ENCODE data around the gene SYNPO2. TPM values are rescaled to one million over a fixed set of nuclear protein-coding genes. Genes with fewer than 3 reads are reported as not detected.

The SYNPO2 gene
- polyA plus RNA-seq, 3 donors from 2014 or later: 0.08 to 0.13 TPM; not detected in 1

GRCh38 chr4:118953276-118953675, 64.6 kb downstream of the SYNPO2 start:
- Mint-ChIP-seq H3K9me3 (no peaks in the 10 kb centered on the region), H3K27me3 (ENCODE audit: low read depth in 3 of 3) (peaks cover 0 to 2% (median 2%) of the 10 kb centered on the region in 3 donors), H3K27ac (no peak overlapping the region), H3K4me1 (no peaks in the 10 kb centered on the region), H3K36me3 (no peaks in the 10 kb centered on the region), H3K4me3 (no peak overlapping the region)
- DNase-seq: no peak

GRCh38 chr4:118954246-118954645, 65.6 kb downstream of the SYNPO2 start:
- no peaks in the 10 kb centered on the region for H3K36me3 Mint-ChIP-seq
- DNase-seq: no peak
- H3K4me1 Mint-ChIP-seq: no peaks in the 10 kb centered on the region
- H3K27me3 Mint-ChIP-seq (ENCODE audit: low read depth in 3 of 3): peaks cover 0 to 2% (median 2%) of the 10 kb centered on the region in 3 donors
- H3K9me3 Mint-ChIP-seq: no peaks in the 10 kb centered on the region
- H3K27ac Mint-ChIP-seq: no peak overlapping the region
- H3K4me3 Mint-ChIP-seq: no peak overlapping the region

- H3K27me3 Mint-ChIP-seq (ENCODE audit: low read depth in 3 of 3): peaks cover 0 to 2% (median 2%) of the 10 kb centered on the region in 3 donors
- no peak for DNase-seq
- H3K4me1 Mint-ChIP-seq: no peaks in the 10 kb centered on the region
- no peaks in the 10 kb centered on the region for H3K9me3 Mint-ChIP-seq
- H3K4me3 Mint-ChIP-seq: no peak overlapping the region
- no peak overlapping the region for H3K27ac Mint-ChIP-seq
- no peaks in the 10 kb centered on the region for H3K36me3 Mint-ChIP-seq
Measured at GRCh38 chr4:118955515-118955914, 66.9 kb downstream of the SYNPO2 start.

- Mint-ChIP-seq H3K4me1 (no peaks in the 10 kb centered on the region), H3K27ac (no peak overlapping the region)
Measured at GRCh38 chr4:118957722-118958445, 69.2 kb downstream of the SYNPO2 start.

GRCh38 chr4:118962540-118962939, 73.9 kb downstream of the SYNPO2 start:
- no peak for DNase-seq
- Mint-ChIP-seq H3K4me1 (no peaks in the 10 kb centered on the region), H3K9me3 (no peaks in the 10 kb centered on the region), H3K27me3 (ENCODE audit: low read depth in 3 of 3) (no peaks in the 10 kb centered on the region), H3K36me3 (no peaks in the 10 kb centered on the region), H3K4me3 (no peak overlapping the region), H3K27ac (no peak overlapping the region)

More at GRCh38 chr4:118957722-118958445, 69.2 kb downstream of the SYNPO2 start:
- DNase-seq: no peak
- Mint-ChIP-seq H3K27me3 (ENCODE audit: low read depth in 3 of 3) (peaks cover 0 to 2% (median 2%) of the 10 kb centered on the region in 3 donors), H3K9me3 (no peaks in the 10 kb centered on the region), H3K4me3 (no peak overlapping the region), H3K36me3 (no peaks in the 10 kb centered on the region)

- no peak for DNase-seq
- H3K27ac Mint-ChIP-seq: no peak overlapping the region
- peaks cover 6 to 8% of the 10 kb centered on the region in 2 donors for H3K4me1 Mint-ChIP-seq
- no peak overlapping the region for H3K4me3 Mint-ChIP-seq
- H3K36me3 Mint-ChIP-seq: no peaks in the 10 kb centered on the region
- H3K27me3 Mint-ChIP-seq (ENCODE audit: low read depth in 3 of 3): no peaks in the 10 kb centered on the region
- H3K9me3 Mint-ChIP-seq: no peaks in the 10 kb centered on the region
Measured at GRCh38 chr4:118964891-118965411, 76.3 kb downstream of the SYNPO2 start.

- no peaks in the 10 kb centered on the region for H3K36me3 Mint-ChIP-seq
- H3K9me3 Mint-ChIP-seq: no peaks in the 10 kb centered on the region
- H3K4me1 Mint-ChIP-seq: peaks cover 6 to 8% of the 10 kb centered on the region in 2 donors
- no peak overlapping the region for H3K4me3 Mint-ChIP-seq
- H3K27me3 Mint-ChIP-seq (ENCODE audit: low read depth in 3 of 3): no peaks in the 10 kb centered on the region
- DNase-seq: no peak
- no peak overlapping the region for H3K27ac Mint-ChIP-seq
Measured at GRCh38 chr4:118967393-118967792, 78.7 kb downstream of the SYNPO2 start.

- Mint-ChIP-seq H3K4me3 (no peak overlapping the region), H3K36me3 (no peaks in the 10 kb centered on the region), H3K27me3 (ENCODE audit: low read depth in 3 of 3) (no peaks in the 10 kb centered on the region), H3K9me3 (no peaks in the 10 kb centered on the region), H3K27ac (peak overlapping the region in 4 of 6 donors; percentile 17 to 46 (median 36)), H3K4me1 (peaks cover 6 to 8% of the 10 kb centered on the region in 2 donors)
- peak; percentile 2 to 5 (median 3) for DNase-seq
Measured at GRCh38 chr4:118968005-118968404, 79.4 kb downstream of the SYNPO2 start.

- no peak overlapping the region for H3K4me3 Mint-ChIP-seq
- peaks cover 6 to 8% of the 10 kb centered on the region in 2 donors for H3K4me1 Mint-ChIP-seq
- no peaks in the 10 kb centered on the region for H3K9me3 Mint-ChIP-seq
- no peaks in the 10 kb centered on the region for H3K27me3 Mint-ChIP-seq (ENCODE audit: low read depth in 3 of 3)
- no peaks in the 10 kb centered on the region for H3K36me3 Mint-ChIP-seq
- no peak overlapping the region for H3K27ac Mint-ChIP-seq
- no peak for DNase-seq
Measured at GRCh38 chr4:118968813-118969212, 80.2 kb downstream of the SYNPO2 start.

GRCh38 chr4:118969359-118969758, 80.7 kb downstream of the SYNPO2 start:
- no peaks in the 10 kb centered on the region for H3K9me3 Mint-ChIP-seq
- H3K4me1 Mint-ChIP-seq: peaks cover 6 to 8% of the 10 kb centered on the region in 2 donors
- H3K4me3 Mint-ChIP-seq: no peak overlapping the region
- DNase-seq: no peak
- no peaks in the 10 kb centered on the region for H3K36me3 Mint-ChIP-seq
- no peaks in the 10 kb centered on the region for H3K27me3 Mint-ChIP-seq (ENCODE audit: low read depth in 3 of 3)
- H3K27ac Mint-ChIP-seq: no peak overlapping the region

GRCh38 chr4:118972167-118972566, 83.5 kb downstream of the SYNPO2 start:
- Mint-ChIP-seq H3K27ac (no peak overlapping the region), H3K27me3 (ENCODE audit: low read depth in 3 of 3) (peaks cover 0 to 1% (median 0%) of the 10 kb centered on the region in 3 donors), H3K4me1 (peaks cover 6 to 8% of the 10 kb centered on the region in 2 donors), H3K36me3 (no peaks in the 10 kb centered on the region), H3K9me3 (no peaks in the 10 kb centered on the region), H3K4me3 (no peak overlapping the region)
- no peak for DNase-seq

GRCh38 chr4:118973295-118973694, 84.6 kb downstream of the SYNPO2 start:
- H3K27ac Mint-ChIP-seq: no peak overlapping the region
- DNase-seq: no peak
- peaks cover 0 to 1% (median 0%) of the 10 kb centered on the region in 3 donors for H3K27me3 Mint-ChIP-seq (ENCODE audit: low read depth in 3 of 3)
- H3K4me1 Mint-ChIP-seq: peaks cover under 1 to 2% of the 10 kb centered on the region in 2 donors
- H3K9me3 Mint-ChIP-seq: no peaks in the 10 kb centered on the region
- no peak overlapping the region for H3K4me3 Mint-ChIP-seq
- H3K36me3 Mint-ChIP-seq: no peaks in the 10 kb centered on the region

GRCh38 chr4:118974758-118975157, 86.1 kb downstream of the SYNPO2 start:
- Mint-ChIP-seq H3K27me3 (ENCODE audit: low read depth in 3 of 3) (peaks cover 1 to 3% (median 1%) of the 10 kb centered on the region in 3 donors), H3K27ac (no peak overlapping the region), H3K4me3 (no peak overlapping the region), H3K9me3 (no peaks in the 10 kb centered on the region), H3K4me1 (no peaks in the 10 kb centered on the region), H3K36me3 (no peaks in the 10 kb centered on the region)
- DNase-seq: no peak

- Mint-ChIP-seq H3K36me3 (no peaks in the 10 kb centered on the region), H3K27ac (no peak overlapping the region), H3K4me3 (no peak overlapping the region), H3K9me3 (no peaks in the 10 kb centered on the region), H3K4me1 (no peaks in the 10 kb centered on the region), H3K27me3 (ENCODE audit: low read depth in 3 of 3) (peaks cover 1 to 3% (median 1%) of the 10 kb centered on the region in 3 donors)
- no peak for DNase-seq
Measured at GRCh38 chr4:118975449-118976192, 87.0 kb downstream of the SYNPO2 start.

All from immature natural killer cell (primary cell).